Liver (tissue), 9 donors: ENCODE measurements around the gene TBC1D16. TPM values are rescaled to one million over a fixed set of nuclear protein-coding genes. Genes with fewer than 3 reads are reported as not detected.
"Not testable (repeated sequence)": the region's sequence is repeated elsewhere in the genome, so short reads cannot be mapped to it uniquely, and the experiment has no call there.

Source experiments
- DNase-seq: peaks from one replicate; pipeline ENCODE4 v3.0.0-alpha.2; 2017; ENCODE audit warnings: low spot score
- H3K27ac ChIP-seq, 2 donors: one replicate each; pipeline ENCODE4 v1.7.0; 2013; ENCODE audit warnings: inconsistent platforms in 2 of 2, low read length in 2 of 2, control low read depth in 1 of 2, low read depth in 1 of 2, mild to moderate bottlenecking in 1 of 2
- H3K27me3 ChIP-seq, 4 donors: one replicate each; pipeline versions ENCODE4 v1.6.1 to v1.7.0; 2013; ENCODE audit warnings: low read length in 3 of 4, inconsistent platforms in 1 of 4, mild to moderate bottlenecking in 1 of 4, moderate library complexity in 1 of 4; ENCODE audit not compliant: control insufficient read depth in 4 of 4, insufficient read depth in 4 of 4
- H3K36me3 ChIP-seq, 4 donors: one replicate each; pipeline versions ENCODE4 v1.6.1 to v1.7.0; 2013; ENCODE audit warnings: low read length in 3 of 4, mild to moderate bottlenecking in 3 of 4, low read depth in 1 of 4, moderate library complexity in 1 of 4; ENCODE audit not compliant: control insufficient read depth in 4 of 4, insufficient read depth in 3 of 4
- H3K4me1 ChIP-seq, 4 donors: one replicate each; pipeline versions ENCODE4 v1.6.1 to v1.7.0; 2013; ENCODE audit warnings: low read length in 3 of 4, mild to moderate bottlenecking in 3 of 4, moderate library complexity in 1 of 4; ENCODE audit not compliant: control insufficient read depth in 4 of 4, insufficient read depth in 4 of 4
- H3K4me3 ChIP-seq, 3 donors: one replicate each; pipeline versions ENCODE4 v1.6.1 to v1.7.0; 2013; ENCODE audit warnings: low read length in 3 of 3, control low read depth in 1 of 3, low read depth in 1 of 3, mild to moderate bottlenecking in 1 of 3
- H3K9ac ChIP-seq, 2 donors: one replicate each; pipeline ENCODE4 v1.7.0; 2013; ENCODE audit warnings: low read length in 2 of 2, mild to moderate bottlenecking in 2 of 2, moderate library complexity in 2 of 2, control low read depth in 1 of 2, low read depth in 1 of 2
- H3K9me3 ChIP-seq, 4 donors: one replicate each; pipeline versions ENCODE4 v1.6.1 to v1.7.0; 2013; ENCODE audit warnings: low read length in 3 of 4; ENCODE audit not compliant: control insufficient read depth in 4 of 4
- ATF3 ChIP-seq: IDR thresholded peaks from 2 replicates; pipeline ENCODE4 v1.6.1; 2016; ENCODE audit warnings: antibody characterized with exemption
- CTCF ChIP-seq: fragments of 150-350 bp; IDR thresholded peaks from 2 replicates; pipeline ENCODE4 v1.5.1; 2017; ENCODE audit warnings: improper control_type of control experiment, low read depth, low read length; ENCODE audit not compliant: missing input control
- EGR1 ChIP-seq, 2 donors: IDR thresholded peaks; 2 replicates each; pipeline ENCODE4 v1.6.1; 2016 to 2018; ENCODE audit warnings: antibody characterized with exemption in 2 of 2, low read depth in 2 of 2
- FOXA1 ChIP-seq: IDR thresholded peaks from 2 replicates; pipeline ENCODE4 v1.6.1; 2016; ENCODE audit warnings: antibody characterized with exemption
- FOXA2 ChIP-seq: IDR thresholded peaks from 2 replicates; pipeline ENCODE4 v1.6.1; 2016; ENCODE audit warnings: antibody characterized with exemption
- GABPA ChIP-seq, 2 donors: IDR thresholded peaks in 1 of 2; conservative IDR thresholded peaks in 1 of 2; 2 replicates each; pipeline ENCODE4 v1.6.1; 2016; ENCODE audit warnings: antibody characterized with exemption in 2 of 2, mild to moderate bottlenecking in 1 of 2, moderate library complexity in 1 of 2
- HNF4A ChIP-seq, 2 donors: conservative IDR thresholded peaks; 2 replicates each; pipeline ENCODE4 v1.6.1; 2016; ENCODE audit warnings: antibody characterized with exemption in 2 of 2, mild to moderate bottlenecking in 2 of 2
- HNF4G ChIP-seq: IDR thresholded peaks from 2 replicates; pipeline ENCODE4 v1.6.1; 2016; ENCODE audit warnings: antibody characterized with exemption
- MAX ChIP-seq: IDR thresholded peaks from 2 replicates; pipeline ENCODE4 v1.6.1; 2016; ENCODE audit warnings: antibody characterized with exemption
- NR2F2 ChIP-seq: IDR thresholded peaks from 2 replicates; pipeline ENCODE4 v1.6.1; 2016; ENCODE audit warnings: antibody characterized with exemption
- REST ChIP-seq: IDR thresholded peaks from 2 replicates; pipeline ENCODE4 v1.6.1; 2016; ENCODE audit warnings: antibody characterized with exemption, mild to moderate bottlenecking
- TAF1 ChIP-seq: conservative IDR thresholded peaks from 2 replicates; pipeline ENCODE4 v1.6.1; 2016; ENCODE audit warnings: antibody characterized with exemption, mild to moderate bottlenecking
- ZBTB33 ChIP-seq: IDR thresholded peaks from 2 replicates; pipeline ENCODE4 v1.6.1; 2016; ENCODE audit warnings: antibody characterized with exemption
- WGBS: extraction: QIAGEN DNeasy Blood & Tissue Kit; methylation state at CpG from one replicate; pipeline ENCODE4 v1.1.7; 2013; 5-methylcytosine and 5-hydroxymethylcytosine counted together
- polyA plus RNA-seq, 2 donors: library from polyadenylated mRNA; stranded (reverse) in 1 of 2; unstranded in 1 of 2; fragments of 200-250 nt in 1 of 2; fragments of >200 nt in 1 of 2; fragmentation: Nextera tagmentation in 1 of 2; extraction: Ambion mirVana in 1 of 2; gene quantifications; one replicate each; pipeline versions ENCODE4 v1.2.1 to v1.2.3, GENCODE V29; 2013 to 2015
- total RNA-seq, 2 donors: library from RNA; depleted of rRNA; stranded (reverse); fragments of >200 nt; gene quantifications; one replicate each; pipeline ENCODE4 v1.2.3, GENCODE V29; 2014
- donor health status: healthy.
- donor health status: healthy.
- donor health status: healthy.
- donor health status: healthy.
- donor health status: healthy.

Gene TBC1D16
- total and polyA plus RNA-seq, 4 donors, result 3.4 to 29.5 (median 4.7) TPM

GRCh38 chr17:79994602-79995001, 41.1 kb downstream of the TBC1D16 start:
- peaks cover 23 to 44% (median 40%) of the 10 kb centered on the region in 4 donors for H3K4me1 ChIP-seq
- WGBS, result 95% methylated on average over 13 of the region's 13 CpGs
- TF ChIP-seq MAX (no peak), CTCF (no peak), FOXA2 (no peak), REST (no peak), ATF3 (no peak), NR2F2 (no peak), EGR1 (IDR thresholded peaks at IDR 0.05; ENCODE audit: low read depth in 2 of 2) (no peak), TAF1 (no peak), GABPA (IDR thresholded peaks at IDR 0.05 in 1 of 2, conservative IDR thresholded peaks at IDR 0.05 in 1 of 2) (no peak), FOXA1 (no peak), HNF4A (conservative IDR thresholded peaks at IDR 0.05) (no peak), ZBTB33 (no peak), HNF4G (no peak)
- H3K4me3 ChIP-seq, result no peak overlapping the region
- H3K9ac ChIP-seq, result no peak overlapping the region
- H3K36me3 ChIP-seq, result no peaks in the 10 kb centered on the region
- DNase-seq, result no peak
- H3K27me3 ChIP-seq, result no peaks in the 10 kb centered on the region
- no peak overlapping the region for H3K27ac ChIP-seq
- no peaks in the 10 kb centered on the region for H3K9me3 ChIP-seq

GRCh38 chr17:79994228-79994569, 41.5 kb downstream of the TBC1D16 start:
- Histone ChIP-seq H3K27ac (peak overlapping the region in 1 of 2 donors; percentile 14), H3K4me1 (peaks cover 27 to 48% (median 43%) of the 10 kb centered on the region in 4 donors), H3K9ac (peak overlapping the region in 1 of 2 donors; percentile 46)
- not testable (repeated sequence) for H3K4me3 ChIP-seq, H3K9me3 ChIP-seq, H3K27me3 ChIP-seq, H3K36me3 ChIP-seq, DNase-seq
- WGBS, result 74% methylated on average over 4 of the region's 4 CpGs
